ENCODE results near the gene CDC25A. TPM values are rescaled to one million over a fixed set of nuclear protein-coding genes. Genes with fewer than 3 reads are reported as not detected.

The CDC25A gene
- total and polyA plus RNA-seq, 2 of the 13 experiments (the other 11 are each of a cell fraction or from before 2014, with no cell fraction given), result 7.9 to 45.4 TPM

GRCh38 chr3:48128774-48129173 is 59.4 kb downstream of the CDC25A start:
- CTCF ChIA-PET (ENCODE audit: low intra/inter-chr PET ratio, low total read pairs), result no interaction called here
- in situ Hi-C loops (cut with HindIII; ENCODE audit: extremely low pct_ligation_motif_present, low pct_unique_long_range_greater_than_20kb), result no loop called here
- WGBS (ENCODE audit: low lambda C conversion rate), result 8% methylated on average over 1 of the region's 1 CpG

More at GRCh38 chr3:48128774-48129173, 59.4 kb downstream of the CDC25A start:
- FAIRE-seq, result no peak
- Histone ChIP-seq H3K27ac (ENCODE audit: extremely low read length, insufficient read depth, low read length) (no peak overlapping the region), H3K4me1 (ENCODE audit: insufficient read depth, low read length) (peaks cover 41% of the 10 kb centered on the region), H3K4me2 (ENCODE audit: low read depth, low read length) (no peak overlapping the region), H3K27me3 (ENCODE audit: control insufficient read depth in 1 of 2, insufficient read depth in 2 of 2, low read length in 2 of 2) (0 out of 5 replicates have a peak, but pooled peaks cover 0 to 4% of the 10 kb centered on the region in 2 experiments), H4K20me1 (ENCODE audit: insufficient read depth, low read length) (no peaks in the 10 kb centered on the region), H3K9me3 (ENCODE audit: low read length) (no peaks in the 10 kb centered on the region), H2AFZ (ENCODE audit: low read length) (no peak overlapping the region), H3K79me2 (ENCODE audit: insufficient read depth, low read length) (no peaks in the 10 kb centered on the region), H3K9ac (ENCODE audit: insufficient read depth, low read depth, low read length) (no peak overlapping the region), H3K36me3 (replicated peaks in 1 of 2; ENCODE audit: control insufficient read depth in 1 of 2, insufficient read depth in 2 of 2, low read length in 2 of 2) (no peaks in the 10 kb centered on the region), H3K4me3 (replicated peaks in 1 of 3; ENCODE audit: insufficient read depth in 1 of 3, low read depth in 2 of 3, low read length in 3 of 3) (no peak overlapping the region)
- no peak for ATAC-seq
- POLR2A ChIA-PET, result no interaction called here
- TF ChIP-seq ZNF143 (CRISPR knock-in tag; IDR thresholded peaks at IDR 0.05) (no peak), HINFP (CRISPR knock-in tag; IDR thresholded peaks at IDR 0.05; ENCODE audit: low read depth) (no peak), ZNF530 (CRISPR knock-in tag; IDR thresholded peaks at IDR 0.05; ENCODE audit: low read depth) (no peak), DNMT3B (CRISPR knock-in tag; conservative IDR thresholded peaks at IDR 0.05) (no peak), NBN (conservative IDR thresholded peaks at IDR 0.05) (no peak), MTF2 (CRISPR knock-in tag; IDR thresholded peaks at IDR 0.05; ENCODE audit: borderline replicate concordance) (no peak), PAF1 (CRISPR knock-in tag; IDR thresholded peaks at IDR 0.05) (no peak), ZNF124 (CRISPR knock-in tag; IDR thresholded peaks at IDR 0.05) (no peak), ZNF639 (CRISPR knock-in tag; conservative IDR thresholded peaks at IDR 0.05) (no peak), SP4 (CRISPR knock-in tag; IDR thresholded peaks at IDR 0.05) (no peak), REST (IDR thresholded peaks at IDR 0.05; ENCODE audit: borderline replicate concordance in 1 of 2, low read depth in 1 of 2, low read length in 2 of 2) (no peak), SKI (IDR thresholded peaks at IDR 0.05; ENCODE audit: partially characterized antibody) (no peak), FOXC1 (CRISPR knock-in tag; IDR thresholded peaks at IDR 0.05; ENCODE audit: borderline replicate concordance) (no peak), HES4 (CRISPR knock-in tag; IDR thresholded peaks at IDR 0.05; ENCODE audit: borderline replicate concordance) (no peak)
- TF ChIP-seq, protein P1, sequence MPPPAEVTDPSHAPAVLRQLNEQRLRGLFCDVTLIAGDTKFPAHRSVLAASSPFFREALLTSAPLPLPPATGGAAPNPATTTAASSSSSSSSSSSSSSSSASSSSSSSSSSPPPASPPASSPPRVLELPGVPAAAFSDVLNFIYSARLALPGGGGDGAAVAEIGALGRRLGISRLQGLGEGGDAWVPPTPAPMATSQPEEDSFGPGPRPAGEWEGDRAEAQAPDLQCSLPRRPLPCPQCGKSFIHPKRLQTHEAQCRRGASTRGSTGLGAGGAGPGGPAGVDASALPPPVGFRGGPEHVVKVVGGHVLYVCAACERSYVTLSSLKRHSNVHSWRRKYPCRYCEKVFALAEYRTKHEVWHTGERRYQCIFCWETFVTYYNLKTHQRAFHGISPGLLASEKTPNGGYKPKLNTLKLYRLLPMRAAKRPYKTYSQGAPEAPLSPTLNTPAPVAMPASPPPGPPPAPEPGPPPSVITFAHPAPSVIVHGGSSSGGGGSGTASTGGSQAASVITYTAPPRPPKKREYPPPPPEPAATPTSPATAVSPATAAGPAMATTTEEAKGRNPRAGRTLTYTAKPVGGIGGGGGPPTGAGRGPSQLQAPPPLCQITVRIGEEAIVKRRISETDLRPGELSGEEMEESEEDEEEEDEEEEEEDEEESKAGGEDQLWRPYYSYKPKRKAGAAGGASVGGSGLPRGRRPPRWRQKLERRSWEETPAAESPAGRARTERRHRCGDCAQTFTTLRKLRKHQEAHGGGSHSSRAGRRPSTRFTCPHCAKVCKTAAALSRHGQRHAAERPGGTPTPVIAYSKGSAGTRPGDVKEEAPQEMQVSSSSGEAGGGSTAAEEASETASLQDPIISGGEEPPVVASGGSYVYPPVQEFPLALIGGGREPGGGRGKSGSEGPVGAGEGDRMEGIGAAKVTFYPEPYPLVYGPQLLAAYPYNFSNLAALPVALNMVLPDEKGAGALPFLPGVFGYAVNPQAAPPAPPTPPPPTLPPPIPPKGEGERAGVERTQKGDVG (CRISPR knock-in tag; IDR thresholded peaks at IDR 0.05; ENCODE audit: borderline replicate concordance), result no peak
- no peak for DNase-seq (ENCODE audit: low spot score)
- BruUV-seq (replicated peaks), result no TSS peak
- intact Hi-C loops (cut with micrococcal nuclease; ENCODE audit: unreplicated experiment), result no loop called here
